Loucy (cell line): ENCODE measurements around the gene WDR5B.

ENCODE experiments used
- CTCF ChIP-seq: fragments of 200-600 bp; sonication (generic); conservative IDR thresholded peaks from 2 replicates; pipeline ENCODE4 v1.5.1; 2014; ENCODE audit warnings: mild to moderate bottlenecking, antibody characterized with exemption, low read length
- EZH2phosphoT487 ChIP-seq: fragments of 200-600 bp; IDR thresholded peaks from 2 replicates; pipeline ENCODE4 v1.6.1; 2018; ENCODE audit warnings: antibody characterized with exemption, mild to moderate bottlenecking, moderate library complexity, borderline replicate concordance

GRCh38 chr3:122382888-122383666 lies 32.8 kb downstream of the WDR5B start, which contains the start of gene MIX23:
- TF ChIP-seq CTCF (no peak), EZH2phosphoT487 (no peak)
